ENCODE data around the gene POLR2E. TPM values are rescaled to one million over a fixed set of nuclear protein-coding genes. Genes with fewer than 3 reads are reported as not detected.

The POLR2E gene
- total and polyA plus RNA-seq, 2 of the 13 experiments (the other 11 are each of a cell fraction or from before 2014, with no cell fraction given): 140 to 272 TPM

- TF ChIP-seq CEBPB (IDR thresholded peaks at IDR 0.05; ENCODE audit: borderline replicate concordance, low read depth, low read length) (no peak), HOXA7 (CRISPR knock-in tag; IDR thresholded peaks at IDR 0.05) (no peak), TAF1 (CRISPR knock-in tag; IDR thresholded peaks at IDR 0.05) (peak; percentile 69), ZNF367 (CRISPR knock-in tag; IDR thresholded peaks at IDR 0.05; ENCODE audit: borderline replicate concordance) (no peak), HHEX (CRISPR knock-in tag; IDR thresholded peaks at IDR 0.05) (no peak), CEBPG (CRISPR knock-in tag; IDR thresholded peaks at IDR 0.05) (no peak), ATM (IDR thresholded peaks at IDR 0.05; ENCODE audit: borderline replicate concordance) (no peak), TP53 (CRISPR knock-in tag; conservative IDR thresholded peaks at IDR 0.05) (0 out of 2 replicates have a peak, but pooled peaks have one; percentile 30), ZNF619 (CRISPR knock-in tag; IDR thresholded peaks at IDR 0.05) (peak; percentile 93), HNRNPUL1 (IDR thresholded peaks at IDR 0.05; ENCODE audit: low read depth, low read length) (no peak), NRL (CRISPR knock-in tag; IDR thresholded peaks at IDR 0.05; ENCODE audit: borderline replicate concordance) (no peak), ISX (CRISPR knock-in tag; conservative IDR thresholded peaks at IDR 0.05) (no peak), CBX1 (IDR thresholded peaks at IDR 0.05; ENCODE audit: low read depth) (peak; percentile 27), ZFX (CRISPR knock-in tag; IDR thresholded peaks at IDR 0.05; ENCODE audit: low read depth) (peak; percentile 77), ZNF614 (CRISPR knock-in tag; IDR thresholded peaks at IDR 0.05; ENCODE audit: borderline replicate concordance) (peak; percentile 80; the same call in 1 of the 2 replicates), PHB2 (IDR thresholded peaks at IDR 0.05; ENCODE audit: partially characterized antibody) (no peak), MAFG (CRISPR knock-in tag; IDR thresholded peaks at IDR 0.05) (no peak), CREM (IDR thresholded peaks at IDR 0.05) (no peak), CREM (CRISPR knock-in tag; IDR thresholded peaks at IDR 0.05) (no peak), RNF2 (conservative IDR thresholded peaks at IDR 0.05; ENCODE audit: low read depth) (no peak), PAF1 (CRISPR knock-in tag; IDR thresholded peaks at IDR 0.05) (no peak), GLI4 (CRISPR knock-in tag; IDR thresholded peaks at IDR 0.05; ENCODE audit: borderline replicate concordance) (no peak), ZNF841 (CRISPR knock-in tag; IDR thresholded peaks at IDR 0.05; ENCODE audit: borderline replicate concordance) (no peak), SNRNP70 (IDR thresholded peaks at IDR 0.05; ENCODE audit: low read depth, low read length) (no peak), ZNF101 (CRISPR knock-in tag; IDR thresholded peaks at IDR 0.05; ENCODE audit: borderline replicate concordance, low read depth) (no peak), ZNF446 (CRISPR knock-in tag; IDR thresholded peaks at IDR 0.05) (no peak)
- TF ChIP-seq, protein P1, sequence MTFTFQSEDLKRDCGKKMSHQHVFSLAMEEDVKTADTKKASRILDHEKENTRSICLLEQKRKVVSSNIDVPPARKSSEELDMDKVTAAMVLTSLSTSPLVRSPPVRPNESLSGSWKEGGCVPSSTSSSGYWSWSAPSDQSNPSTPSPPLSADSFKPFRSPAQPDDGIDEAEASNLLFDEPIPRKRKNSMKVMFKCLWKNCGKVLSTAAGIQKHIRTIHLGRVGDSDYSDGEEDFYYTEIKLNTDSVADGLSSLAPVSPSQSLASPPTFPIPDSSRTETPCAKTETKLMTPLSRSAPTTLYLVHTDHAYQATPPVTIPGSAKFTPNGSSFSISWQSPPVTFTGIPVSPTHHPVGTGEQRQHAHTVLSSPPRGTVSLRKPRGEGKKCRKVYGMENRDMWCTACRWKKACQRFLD (CRISPR knock-in tag; IDR thresholded peaks at IDR 0.05; ENCODE audit: borderline replicate concordance): peak; percentile 59; the same call in 1 of the 2 replicates
- TF ChIP-seq, protein P2, sequence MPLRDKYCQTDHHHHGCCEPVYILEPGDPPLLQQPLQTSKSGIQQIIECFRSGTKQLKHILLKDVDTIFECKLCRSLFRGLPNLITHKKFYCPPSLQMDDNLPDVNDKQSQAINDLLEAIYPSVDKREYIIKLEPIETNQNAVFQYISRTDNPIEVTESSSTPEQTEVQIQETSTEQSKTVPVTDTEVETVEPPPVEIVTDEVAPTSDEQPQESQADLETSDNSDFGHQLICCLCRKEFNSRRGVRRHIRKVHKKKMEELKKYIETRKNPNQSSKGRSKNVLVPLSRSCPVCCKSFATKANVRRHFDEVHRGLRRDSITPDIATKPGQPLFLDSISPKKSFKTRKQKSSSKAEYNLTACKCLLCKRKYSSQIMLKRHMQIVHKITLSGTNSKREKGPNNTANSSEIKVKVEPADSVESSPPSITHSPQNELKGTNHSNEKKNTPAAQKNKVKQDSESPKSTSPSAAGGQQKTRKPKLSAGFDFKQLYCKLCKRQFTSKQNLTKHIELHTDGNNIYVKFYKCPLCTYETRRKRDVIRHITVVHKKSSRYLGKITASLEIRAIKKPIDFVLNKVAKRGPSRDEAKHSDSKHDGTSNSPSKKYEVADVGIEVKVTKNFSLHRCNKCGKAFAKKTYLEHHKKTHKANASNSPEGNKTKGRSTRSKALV (CRISPR knock-in tag; IDR thresholded peaks at IDR 0.05): no peak
These were observed 18.1 kb upstream of the POLR2E start (continued) for GRCh38 chr19:1113030-1113985.
